CD14-positive monocyte (primary cell): ENCODE measurements around the gene TENT4A. TPM values are rescaled to one million over a fixed set of nuclear protein-coding genes. Genes with fewer than 3 reads are reported as not detected.

Experiments used
- DNase-seq, 3 donors: peaks; one replicate each; pipeline ENCODE4 v3.0.0-alpha.2; 2011 to 2022
- H2AFZ ChIP-seq: 2 replicates; pipeline ENCODE4 v1.6.0; 2012; ENCODE audit warnings: mild to moderate bottlenecking, low read depth, low read length, inconsistent platforms; ENCODE audit not compliant: insufficient read depth, poor library complexity, severe bottlenecking
- H3K27ac ChIP-seq, 2 donors: 1 replicate in 1 of 2; 2 replicates in 1 of 2; pipeline ENCODE4 v1.5.1; 2012 to 2013; ENCODE audit warnings: low read length in 2 of 2, control low read depth in 1 of 2, inconsistent platforms in 1 of 2, low read depth in 1 of 2, mild to moderate bottlenecking in 1 of 2
- H3K27me3 ChIP-seq, 2 donors: one replicate each; pipeline versions ENCODE4 v1.6.0 to v1.6.1; 2011 to 2013; ENCODE audit warnings: low read length in 2 of 2; ENCODE audit not compliant: control insufficient read depth in 2 of 2, insufficient read depth in 2 of 2
- H3K36me3 ChIP-seq, 2 donors: replicated peaks in 1 of 2; 1 replicate in 1 of 2; 2 replicates in 1 of 2; pipeline versions ENCODE4 v1.5.1 to v1.6.1; 2012 to 2013; ENCODE audit warnings: low read length in 2 of 2, control low read depth in 1 of 2, inconsistent platforms in 1 of 2, mild to moderate bottlenecking in 1 of 2; ENCODE audit not compliant: insufficient read depth in 2 of 2, control insufficient read depth in 1 of 2
- H3K4me1 ChIP-seq, 2 donors: 1 replicate in 1 of 2; 2 replicates in 1 of 2; pipeline versions ENCODE4 v1.5.1 to v1.6.1; 2012 to 2013; ENCODE audit warnings: low read length in 2 of 2, control low read depth in 1 of 2, inconsistent platforms in 1 of 2, mild to moderate bottlenecking in 1 of 2, moderate library complexity in 1 of 2; ENCODE audit not compliant: insufficient read depth in 2 of 2, control insufficient read depth in 1 of 2
- H3K4me2 ChIP-seq: replicated peaks from 2 replicates; pipeline ENCODE3; 2012; ENCODE audit warnings: low read length, moderate library complexity, mild to moderate bottlenecking; ENCODE audit not compliant: poor library complexity, severe bottlenecking; ENCODE audit errors: extremely low read depth
- H3K4me3 ChIP-seq, 3 experiments: fragments of 200-600 bp in 1 of 3; sonication (generic) in 1 of 3; replicated peaks in 1 of 3; 1 replicate in 2 of 3; 2 replicates in 1 of 3; pipeline ENCODE4 v1.5.1; 2011 to 2013; ENCODE audit warnings: low read length in 3 of 3, mild to moderate bottlenecking in 3 of 3, control low read depth in 2 of 3, low read depth in 2 of 3, inconsistent platforms in 1 of 3, moderate library complexity in 1 of 3
- H3K79me2 ChIP-seq: 2 replicates; pipeline ENCODE4 v1.6.0; 2012; ENCODE audit warnings: mild to moderate bottlenecking, control low read depth, inconsistent platforms, low read length, moderate library complexity; ENCODE audit not compliant: insufficient read depth
- H3K9ac ChIP-seq: 2 replicates; pipeline ENCODE4 v1.6.0; 2017; ENCODE audit warnings: low read length, mild to moderate bottlenecking; ENCODE audit not compliant: insufficient read depth, poor library complexity, severe bottlenecking
- H3K9me3 ChIP-seq, 2 donors: replicated peaks in 1 of 2; 1 replicate in 1 of 2; 2 replicates in 1 of 2; pipeline versions ENCODE4 v1.5.1 to v1.6.1; 2012 to 2013; ENCODE audit warnings: low read length in 2 of 2, control low read depth in 1 of 2; ENCODE audit not compliant: control insufficient read depth in 1 of 2, insufficient read depth in 1 of 2
- H4K20me1 ChIP-seq: 2 replicates; pipeline ENCODE4 v1.6.0; 2012; ENCODE audit warnings: mild to moderate bottlenecking, low read length, control low read depth, moderate library complexity; ENCODE audit not compliant: insufficient read depth
- H3K27ac Mint-ChIP-seq, 7 donors: one replicate each; pipeline ENCODE4 v1.8.0; 2020; ENCODE audit warnings: mild to moderate bottlenecking in 7 of 7, mixed read lengths in 7 of 7, moderate library complexity in 6 of 7, inconsistent platforms in 2 of 7
- H3K27me3 Mint-ChIP-seq, 3 donors: one replicate each; pipeline ENCODE4 v1.8.0; 2021 to 2022; ENCODE audit warnings: low read depth in 3 of 3, mild to moderate bottlenecking in 3 of 3, mixed read lengths in 3 of 3, moderate library complexity in 3 of 3, inconsistent platforms in 1 of 3
- H3K36me3 Mint-ChIP-seq, 2 donors: one replicate each; pipeline ENCODE4 v1.8.0; 2020; ENCODE audit warnings: mixed read lengths in 2 of 2, inconsistent platforms in 1 of 2, mild to moderate bottlenecking in 1 of 2
- H3K4me1 Mint-ChIP-seq: one replicate; pipeline ENCODE4 v1.8.0; 2020; ENCODE audit warnings: mild to moderate bottlenecking, mixed read lengths
- H3K4me3 Mint-ChIP-seq, 2 donors: one replicate each; pipeline ENCODE4 v1.8.0; 2020; ENCODE audit warnings: mild to moderate bottlenecking in 2 of 2, mixed read lengths in 2 of 2, moderate library complexity in 1 of 2
- H3K9me3 Mint-ChIP-seq, 7 donors: one replicate each; pipeline ENCODE4 v1.8.0; 2020 to 2022; ENCODE audit warnings: mixed read lengths in 7 of 7, mild to moderate bottlenecking in 6 of 7, moderate library complexity in 6 of 7, inconsistent platforms in 2 of 7
- WGBS: methylation state at CpG from one replicate; pipeline ENCODE4 v1.1.5; 2013; ENCODE audit warnings: missing lambda C conversion rate; ENCODE audit not compliant: insufficient coverage; 5-methylcytosine and 5-hydroxymethylcytosine counted together
- intact Hi-C, 2 donors: fragments of 100-400 bp; cut with micrococcal nuclease; formaldehyde crosslinking; loops; one replicate each; pipeline versions ENCODE4 v1.15.0 to v1.15.1; 2023
- polyA plus RNA-seq, 3 donors: library from polyadenylated mRNA; depleted of rRNA in 1 of 3; unstranded in 2 of 3; stranded (reverse) in 1 of 3; fragments of 300-500 nt in 2 of 3; fragments of >200 nt in 1 of 3; fragmentation: Illumina TruSeq in 2 of 3; gene quantifications; 1 replicate in 2 of 3; 2 replicates in 1 of 3; pipeline ENCODE4 v1.2.3, GENCODE V29; 2012 to 2021
- TF ChIP-seq, protein P1 (sequence below): fragments of 200-600 bp; IDR thresholded peaks from one replicate; pipeline ENCODE4 v1.8.0; 2022; ENCODE audit warnings: antibody characterized with exemption, mild to moderate bottlenecking

Gene TENT4A
- polyA plus RNA-seq, 3 donors: 0.17 to 15.6 (median 0.44) TPM

DNA sequence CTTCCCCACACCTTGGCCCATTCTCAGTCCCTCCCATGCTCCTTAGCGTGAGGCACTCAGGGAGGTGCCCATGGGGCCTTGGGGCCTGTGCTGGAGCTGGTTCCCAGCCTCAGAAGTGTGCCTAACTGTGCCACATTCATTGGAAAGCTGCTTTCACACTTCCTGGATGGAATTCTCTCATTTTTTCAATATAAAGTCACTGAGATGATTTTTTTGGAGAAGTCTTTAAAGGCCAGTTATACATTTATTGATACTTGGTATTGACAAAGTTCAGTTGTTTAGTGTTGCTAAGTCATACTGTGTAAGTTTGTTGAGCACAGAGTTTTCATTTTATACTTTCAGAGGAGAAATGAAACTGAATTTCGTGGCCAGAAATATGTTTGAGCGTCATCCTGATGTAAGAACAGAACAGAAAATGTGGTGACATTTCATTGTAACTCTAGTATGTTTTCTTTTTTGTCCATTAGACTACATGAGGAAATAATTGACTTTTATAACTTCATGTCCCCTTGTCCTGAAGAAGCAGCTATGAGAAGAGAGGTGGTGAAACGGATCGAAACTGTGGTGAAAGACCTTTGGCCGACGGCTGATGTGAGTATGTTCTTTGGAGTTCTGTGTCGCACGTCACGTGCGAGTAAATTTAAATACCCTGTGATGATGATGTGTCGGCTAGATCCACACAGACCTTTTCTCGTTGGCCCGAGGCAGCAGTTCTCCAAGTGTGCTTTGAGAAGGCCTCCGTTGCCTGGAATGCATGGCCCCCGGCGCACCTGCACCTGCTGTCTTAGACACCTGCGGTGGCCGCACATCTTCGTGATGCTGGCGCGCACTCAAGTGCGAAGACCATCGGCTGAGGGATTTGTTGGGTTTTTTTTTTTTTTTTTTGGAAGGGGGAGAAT lies 24.1 kb downstream of the TENT4A start:
- Histone ChIP-seq H3K4me2 (no peak overlapping the region), H3K27ac (peak overlapping the region; percentile 14 to 55), H3K36me3 (peaks cover 44 to 56% of the 10 kb centered on the region in 2 donors), H3K9ac (no peak overlapping the region), H3K27me3 (no peaks in the 10 kb centered on the region), H3K4me3 (no peak overlapping the region), H3K4me1 (peaks cover 10 to 16% of the 10 kb centered on the region in 2 donors), H4K20me1 (peaks cover 56% of the 10 kb centered on the region), H3K79me2 (peaks cover 68% of the 10 kb centered on the region), H2AFZ (no peak overlapping the region), H3K9me3 (no peaks in the 10 kb centered on the region)
- H3K27me3 Mint-ChIP-seq: no peaks in the 10 kb centered on the region
- intact Hi-C loops: no loop called here
- H3K36me3 Mint-ChIP-seq: peaks cover 44 to 69% of the 10 kb centered on the region in 2 donors
- DNase-seq: no peak
- peaks cover 33% of the 10 kb centered on the region for H3K4me1 Mint-ChIP-seq
- TF ChIP-seq, protein P1, sequence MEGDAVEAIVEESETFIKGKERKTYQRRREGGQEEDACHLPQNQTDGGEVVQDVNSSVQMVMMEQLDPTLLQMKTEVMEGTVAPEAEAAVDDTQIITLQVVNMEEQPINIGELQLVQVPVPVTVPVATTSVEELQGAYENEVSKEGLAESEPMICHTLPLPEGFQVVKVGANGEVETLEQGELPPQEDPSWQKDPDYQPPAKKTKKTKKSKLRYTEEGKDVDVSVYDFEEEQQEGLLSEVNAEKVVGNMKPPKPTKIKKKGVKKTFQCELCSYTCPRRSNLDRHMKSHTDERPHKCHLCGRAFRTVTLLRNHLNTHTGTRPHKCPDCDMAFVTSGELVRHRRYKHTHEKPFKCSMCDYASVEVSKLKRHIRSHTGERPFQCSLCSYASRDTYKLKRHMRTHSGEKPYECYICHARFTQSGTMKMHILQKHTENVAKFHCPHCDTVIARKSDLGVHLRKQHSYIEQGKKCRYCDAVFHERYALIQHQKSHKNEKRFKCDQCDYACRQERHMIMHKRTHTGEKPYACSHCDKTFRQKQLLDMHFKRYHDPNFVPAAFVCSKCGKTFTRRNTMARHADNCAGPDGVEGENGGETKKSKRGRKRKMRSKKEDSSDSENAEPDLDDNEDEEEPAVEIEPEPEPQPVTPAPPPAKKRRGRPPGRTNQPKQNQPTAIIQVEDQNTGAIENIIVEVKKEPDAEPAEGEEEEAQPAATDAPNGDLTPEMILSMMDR: no peak
- H3K4me3 Mint-ChIP-seq: no peak overlapping the region
- H3K27ac Mint-ChIP-seq: peak overlapping the region; percentile 72 to 86 (median 84)
- 90% methylated on average over 13 of the region's 24 CpGs for WGBS
- H3K9me3 Mint-ChIP-seq: no peaks in the 10 kb centered on the region

DNA sequence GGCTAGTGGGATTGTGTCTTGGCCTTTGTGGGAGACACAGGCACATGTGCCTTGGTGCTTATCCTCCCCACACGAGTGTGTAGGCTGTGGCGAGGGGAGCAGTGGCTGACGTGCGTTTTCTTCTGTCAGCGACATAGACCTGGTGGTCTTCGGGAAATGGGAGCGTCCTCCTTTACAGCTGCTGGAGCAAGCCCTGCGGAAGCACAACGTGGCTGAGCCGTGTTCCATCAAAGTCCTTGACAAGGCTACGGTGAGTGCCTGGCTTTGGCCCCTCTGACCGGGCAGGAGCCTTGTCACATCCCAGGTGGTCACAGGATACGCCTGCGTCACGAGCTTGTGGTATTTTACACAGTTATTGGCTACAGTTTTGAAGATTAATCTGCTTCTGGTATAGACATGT lies 26.4 kb downstream of the TENT4A start:
- H3K4me2 ChIP-seq: no peak overlapping the region
- intact Hi-C loops: loop anchor here (10.0 kb wide), 4 partner anchors 105 to 1595 kb away; partner anchors contain the start of genes NSUN2 (in 2 of the 2), SRD5A1 (in 2 of the 2), ADAMTS16 (in 1 of the 2) and MED10 (in 1 of the 2)
- peaks cover 32% of the 10 kb centered on the region for H4K20me1 ChIP-seq
- Mint-ChIP-seq H3K9me3 (no peaks in the 10 kb centered on the region), H3K4me3 (no peak overlapping the region), H3K36me3 (peaks cover 59 to 83% of the 10 kb centered on the region in 2 donors), H3K27ac (peak overlapping the region in 2 of 7 donors; percentile 26 to 55), H3K27me3 (peaks cover 0 to 2% (median 0%) of the 10 kb centered on the region in 3 donors), H3K4me1 (peaks cover 21% of the 10 kb centered on the region)
- H3K9me3 ChIP-seq: no peaks in the 10 kb centered on the region
- H3K9ac ChIP-seq: no peak overlapping the region
- DNase-seq: no peak
- H3K79me2 ChIP-seq: peaks cover 45% of the 10 kb centered on the region
- peaks cover 0 to 7% of the 10 kb centered on the region in 2 donors for H3K4me1 ChIP-seq
- no peak overlapping the region for H2AFZ ChIP-seq
- H3K4me3 ChIP-seq: no peak overlapping the region
- TF ChIP-seq, protein P1: no peak
- H3K27me3 ChIP-seq: no peaks in the 10 kb centered on the region
- peaks cover 61 to 78% of the 10 kb centered on the region in 2 donors for H3K36me3 ChIP-seq
- H3K27ac ChIP-seq: no peak overlapping the region
- WGBS: 96% methylated on average over 15 of the region's 15 CpGs
